Measurements from ENCODE around the gene STRIP2. TPM values are rescaled to one million over a fixed set of nuclear protein-coding genes. Genes with fewer than 3 reads are reported as not detected.
"Not testable (repeated sequence)": the region's sequence is repeated elsewhere in the genome, so short reads cannot be mapped to it uniquely, and the experiment has no call there.

The STRIP2 gene
- polyA plus RNA-seq, 3 donors = 3.0 to 5.4 (median 3.3) TPM

DNA sequence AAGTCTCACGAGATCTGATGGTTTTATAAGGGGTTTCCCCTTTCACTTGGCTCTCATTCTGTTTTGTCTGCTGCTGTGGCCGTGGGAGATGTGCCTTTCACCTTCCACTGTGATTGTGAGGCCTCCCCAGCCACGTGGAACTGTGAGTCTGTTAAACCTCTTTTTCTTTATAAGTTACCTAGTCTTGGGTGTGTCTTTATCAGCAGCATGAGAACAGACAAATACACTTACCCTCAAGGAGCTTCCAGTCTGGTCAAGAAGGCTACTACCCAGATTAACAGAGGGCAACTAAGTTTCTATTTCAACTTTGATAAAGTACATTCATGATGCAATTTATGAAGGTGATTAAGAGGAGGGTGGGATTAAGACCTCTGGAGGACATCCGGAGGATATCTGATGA, 81.1 kb downstream of the STRIP2 start:
- DNase-seq (ENCODE audit: extremely low read depth in 1 of 11, low read depth in 9 of 11, low spot score in 4 of 11) = no peak

DNA sequence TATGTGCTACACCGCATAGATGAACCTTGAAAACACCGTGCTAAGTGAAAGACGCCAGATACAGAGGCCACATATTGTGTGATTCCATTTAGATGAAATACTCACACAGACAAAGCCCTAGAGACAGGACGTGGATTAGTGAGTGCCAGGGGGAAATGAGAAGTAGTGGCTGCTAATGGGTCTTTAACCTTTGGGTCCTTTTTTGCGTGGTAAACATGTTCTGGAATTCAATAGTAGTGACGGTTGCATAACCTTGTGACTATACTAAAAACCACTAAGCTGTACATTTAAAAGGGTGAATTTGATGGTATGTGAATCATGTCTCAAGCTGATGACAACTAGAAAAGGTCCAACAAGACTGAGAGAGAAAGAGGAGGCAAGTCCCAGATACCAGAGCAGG, 83.7 kb downstream of the STRIP2 start:
- DNase-seq (ENCODE audit: extremely low read depth in 1 of 11, low read depth in 9 of 11, low spot score in 4 of 11) = no peak

DNA sequence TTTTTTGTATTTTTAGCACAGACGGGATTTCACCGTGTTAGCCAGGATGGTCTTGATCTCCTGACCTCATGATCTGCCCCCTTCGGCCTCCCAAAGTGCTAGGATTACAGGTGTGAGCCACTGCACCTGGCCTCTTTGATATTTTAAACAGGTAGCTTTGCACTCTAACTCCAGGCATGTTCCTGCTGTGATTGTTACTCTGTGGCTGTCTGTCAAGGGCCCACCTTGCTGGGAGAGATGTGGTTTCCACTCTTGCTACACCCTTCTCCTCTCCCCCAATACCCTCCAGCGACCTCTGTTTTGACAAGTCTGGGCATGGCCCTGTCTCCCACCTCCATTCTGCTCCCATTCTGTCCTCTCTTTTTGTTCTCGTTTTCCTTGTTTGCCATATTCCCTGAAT, 85.2 kb downstream of the STRIP2 start:
- no peak for DNase-seq (ENCODE audit: extremely low read depth in 1 of 11, low read depth in 9 of 11, low spot score in 4 of 11)

DNA sequence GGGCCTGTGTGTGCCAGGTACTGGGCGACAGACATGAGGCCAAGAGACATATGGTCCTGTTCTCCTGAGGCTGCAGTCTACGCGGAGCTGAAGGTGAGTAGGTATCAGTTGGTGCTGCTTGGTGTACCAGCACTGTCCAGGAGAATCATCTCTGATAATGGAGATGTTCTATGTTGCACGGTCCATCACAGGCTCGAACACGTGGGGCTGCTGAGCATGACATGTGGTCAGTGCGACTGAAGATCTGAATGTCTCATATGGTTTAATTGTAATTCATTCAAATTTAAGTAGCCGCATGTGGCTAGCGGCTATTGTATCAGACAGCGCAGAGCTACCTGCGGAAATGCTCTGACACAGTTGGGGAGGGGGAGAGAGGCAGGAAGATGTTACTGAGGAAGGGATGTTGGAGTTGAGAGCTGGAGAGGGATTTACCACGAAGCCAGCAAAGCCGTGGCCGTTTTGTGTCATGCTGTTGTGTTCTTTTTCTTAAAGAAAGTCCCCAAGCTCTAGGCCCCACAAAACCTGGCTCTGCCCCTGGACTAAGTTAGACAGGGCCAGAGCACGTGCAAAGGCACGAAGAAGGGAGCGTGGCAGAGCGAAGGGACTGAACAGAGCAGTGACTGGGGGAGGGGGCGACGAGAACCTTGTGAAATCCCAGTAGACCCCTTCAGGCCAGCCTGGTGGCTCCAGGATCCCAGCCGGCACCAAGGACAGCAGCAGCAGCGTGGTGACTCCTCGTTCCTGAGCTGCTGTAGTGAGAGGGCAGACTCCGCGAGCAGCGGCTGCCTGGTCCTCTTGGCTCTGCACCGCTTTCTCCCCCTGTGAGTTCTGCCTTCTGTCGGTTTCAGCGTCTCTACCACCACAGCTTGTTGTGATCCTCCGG, 88.1 kb downstream of the STRIP2 start:
- peak in 1 of 11 donors; percentile 0 for DNase-seq (ENCODE audit: extremely low read depth in 1 of 11, low read depth in 9 of 11, low spot score in 4 of 11)

DNA sequence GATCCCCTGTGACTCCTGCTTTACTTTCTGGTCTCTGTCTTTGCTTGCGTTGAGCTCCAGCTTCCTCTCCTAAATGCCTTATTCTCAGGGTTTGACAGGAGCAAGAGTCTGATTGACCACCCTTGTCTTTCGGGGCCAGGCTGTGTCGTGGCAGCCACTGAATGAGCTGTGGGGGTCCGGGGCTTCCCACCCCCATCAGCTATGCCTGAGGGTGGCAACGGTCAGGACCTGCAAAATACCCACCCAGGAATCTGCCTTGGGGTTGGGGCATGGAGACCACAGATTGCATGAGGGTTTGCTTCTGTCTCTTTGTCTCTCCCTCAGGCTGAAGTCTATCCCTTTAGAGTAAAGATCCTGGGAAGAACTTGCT, 88.7 kb downstream of the STRIP2 start:
- no peak for DNase-seq (ENCODE audit: extremely low read depth in 1 of 11, low read depth in 9 of 11, low spot score in 4 of 11)

GRCh38 chr7:129523924-129524323, 89.7 kb downstream of the STRIP2 start:
- no peak for DNase-seq (ENCODE audit: extremely low read depth in 1 of 11, low read depth in 9 of 11, low spot score in 4 of 11)

DNA sequence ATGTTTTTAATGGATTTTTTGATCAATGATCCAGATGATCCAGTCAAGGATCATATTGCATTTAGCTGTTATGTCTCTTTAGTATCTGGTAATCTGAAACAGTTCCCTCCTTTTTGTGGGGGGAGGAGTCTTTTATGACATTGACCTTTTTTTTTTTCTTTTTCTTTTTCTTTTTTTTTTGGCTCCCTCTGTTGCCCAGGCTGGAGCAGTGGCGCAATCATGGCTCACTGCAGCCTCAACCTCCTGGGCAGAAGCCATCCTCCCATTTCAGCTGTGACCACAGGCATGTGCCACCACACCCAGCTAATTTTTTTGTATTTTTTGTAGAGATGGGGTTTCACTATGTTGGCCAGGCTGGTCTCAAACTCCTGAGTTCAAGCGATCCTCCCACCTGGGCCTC, 90.2 kb downstream of the STRIP2 start:
- DNase-seq (ENCODE audit: extremely low read depth in 1 of 11, low read depth in 9 of 11, low spot score in 4 of 11) = not testable (repeated sequence)

GRCh38 chr7:129525225-129525862, 91.1 kb downstream of the STRIP2 start:
- no peak for DNase-seq (ENCODE audit: extremely low read depth in 1 of 11, low read depth in 9 of 11, low spot score in 4 of 11)

DNA sequence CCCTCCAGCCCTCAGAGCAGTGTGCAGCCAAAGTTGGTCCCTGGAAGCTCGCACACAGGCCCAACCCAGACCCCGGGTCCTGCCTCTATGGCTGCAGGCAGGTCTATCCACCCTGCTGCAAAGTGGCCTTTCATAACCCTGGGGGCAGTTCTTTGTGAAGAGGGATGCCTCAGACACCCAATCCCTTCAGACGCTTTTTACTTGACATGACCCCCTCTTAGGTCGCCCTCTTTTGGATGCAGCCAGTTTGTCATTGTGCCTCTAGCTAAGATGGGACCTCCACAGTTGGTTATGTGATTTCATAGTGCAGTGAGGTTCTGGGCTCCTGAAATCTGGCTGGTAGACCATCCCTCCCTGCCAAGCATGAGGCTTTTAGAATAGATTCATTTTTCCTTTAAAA, 95.4 kb downstream of the STRIP2 start:
- no peak for DNase-seq (ENCODE audit: extremely low read depth in 1 of 11, low read depth in 9 of 11, low spot score in 4 of 11)

DNA sequence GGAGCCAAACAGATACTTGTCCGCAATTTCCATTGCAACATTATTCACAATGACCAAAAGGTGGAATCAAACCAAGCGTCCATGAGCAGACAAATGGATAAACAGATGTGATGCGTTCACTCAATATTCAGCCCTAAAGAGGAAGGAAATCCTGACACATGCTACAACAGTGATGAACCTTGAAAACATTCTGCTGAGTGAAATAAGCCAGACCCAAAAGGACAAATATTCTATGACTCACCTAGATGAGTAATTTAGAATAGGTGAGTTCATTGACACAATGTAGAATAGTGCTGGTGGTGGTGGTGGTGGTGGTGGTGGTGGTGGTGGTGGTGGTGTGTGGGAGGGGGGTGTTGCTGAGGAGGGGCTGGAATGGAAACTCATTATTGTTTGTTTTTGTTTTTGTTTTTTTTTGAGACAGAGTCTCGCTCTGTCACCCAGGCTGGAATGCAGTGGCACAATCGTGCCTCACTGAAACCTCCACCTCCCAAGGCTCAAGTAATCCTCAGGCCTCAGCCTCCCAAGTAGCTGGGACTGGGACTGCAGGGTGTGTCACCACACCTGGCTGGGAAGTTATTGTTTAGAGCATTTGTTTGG, 96.7 kb downstream of the STRIP2 start:
- DNase-seq (ENCODE audit: extremely low read depth in 1 of 11, low read depth in 9 of 11, low spot score in 4 of 11) = no peak

DNA sequence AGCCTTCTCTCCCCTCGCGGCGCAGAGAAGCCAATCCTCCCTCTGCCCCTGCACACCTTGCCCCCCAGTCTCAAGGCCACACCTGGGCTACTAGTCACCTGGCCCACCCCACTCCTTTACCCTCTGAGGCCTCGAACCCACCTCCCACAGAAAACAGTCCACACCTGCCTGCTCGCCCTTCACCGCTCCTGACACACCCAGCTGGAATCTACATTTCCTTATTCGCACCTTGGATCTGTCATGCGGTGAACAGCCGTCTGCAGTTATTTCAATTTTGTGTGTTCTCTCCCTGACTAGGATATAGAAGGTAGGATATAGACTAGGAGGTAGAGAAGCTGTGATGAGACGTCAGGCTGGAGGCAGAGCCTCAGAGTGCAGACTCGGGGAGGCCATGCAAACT, 97.5 kb downstream of the STRIP2 start:
- no peak for DNase-seq (ENCODE audit: extremely low read depth in 1 of 11, low read depth in 9 of 11, low spot score in 4 of 11)

DNA sequence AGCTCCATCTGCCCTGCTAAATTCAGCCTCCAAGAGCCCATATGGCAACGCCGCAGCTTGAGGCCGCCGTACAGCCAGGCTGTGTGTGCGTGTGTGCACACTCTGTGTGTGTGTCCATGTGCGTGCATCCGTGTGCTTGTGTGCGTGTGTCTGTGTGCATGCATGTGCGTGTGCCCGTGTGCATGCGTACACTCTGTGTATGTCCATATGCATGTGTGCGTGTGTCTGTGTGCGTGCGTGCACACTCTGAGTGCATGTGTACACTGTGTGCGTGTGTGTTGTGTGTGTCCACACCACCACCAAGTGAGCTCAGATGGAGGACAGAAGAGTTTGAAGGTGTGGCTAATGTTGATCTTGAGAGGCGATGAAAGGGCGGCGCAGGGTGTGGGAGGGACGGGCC, 98.1 kb downstream of the STRIP2 start:
- no peak for DNase-seq (ENCODE audit: extremely low read depth in 1 of 11, low read depth in 9 of 11, low spot score in 4 of 11)

DNA sequence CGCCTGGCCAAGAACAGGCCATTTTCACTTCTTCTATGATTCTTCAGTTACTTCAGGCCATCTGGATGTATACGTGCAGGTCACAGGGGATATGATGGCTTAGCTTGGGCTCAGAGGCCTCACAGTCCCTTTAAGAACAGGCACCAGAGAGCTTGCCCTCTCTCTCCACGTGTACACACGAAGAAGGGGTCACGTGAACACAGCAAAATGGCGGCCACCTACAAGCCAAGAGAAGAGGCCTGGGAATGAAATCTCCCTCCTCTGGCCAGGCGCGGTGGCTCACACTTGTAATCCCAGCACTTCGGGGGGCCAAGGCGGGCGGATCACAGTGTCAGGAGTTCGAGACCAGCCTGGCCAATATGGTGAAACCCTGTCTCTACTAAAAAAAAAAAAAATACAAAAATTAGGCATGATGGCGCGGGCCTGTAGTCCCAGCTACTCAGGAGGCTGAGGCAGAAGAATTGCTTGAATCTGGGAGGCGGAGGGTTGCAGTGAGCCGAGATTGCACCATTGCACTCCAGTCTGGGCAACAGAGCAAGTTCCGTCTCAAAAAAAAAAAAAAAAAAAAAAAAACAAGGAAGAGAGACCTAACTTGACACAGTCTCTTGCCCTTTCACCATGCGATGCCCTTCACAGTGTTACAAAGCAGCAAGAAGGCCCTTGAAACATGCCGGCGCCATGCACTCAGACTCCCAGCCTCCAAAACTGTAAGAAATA, 100.5 kb downstream of the STRIP2 start:
- DNase-seq (ENCODE audit: extremely low read depth in 1 of 11, low read depth in 9 of 11, low spot score in 4 of 11) = not testable (repeated sequence)

GRCh38 chr7:129535896-129536295, 101.7 kb downstream of the STRIP2 start:
- DNase-seq (ENCODE audit: extremely low read depth in 1 of 11, low read depth in 9 of 11, low spot score in 4 of 11) = no peak

DNA sequence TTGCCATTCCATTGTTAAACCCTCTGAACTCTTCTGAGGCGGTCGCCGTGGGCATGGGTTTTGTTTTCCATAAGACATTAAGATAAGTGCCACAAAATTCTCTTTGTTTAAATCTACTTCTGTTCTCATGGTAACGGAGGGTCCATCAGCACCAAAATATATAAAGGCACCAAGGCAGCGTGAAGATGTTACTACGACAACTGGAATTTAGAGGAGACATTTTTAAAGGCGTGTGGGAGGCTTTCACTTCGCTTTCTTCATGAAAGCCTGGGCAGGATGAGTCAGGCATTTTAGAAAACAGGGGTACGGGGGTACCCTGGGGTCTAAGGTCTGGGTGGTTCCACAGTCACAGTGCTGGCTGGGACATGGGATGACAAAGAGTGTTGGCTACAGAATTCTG, 102.1 kb downstream of the STRIP2 start:
- DNase-seq (ENCODE audit: extremely low read depth in 1 of 11, low read depth in 9 of 11, low spot score in 4 of 11) = no peak

Other genes with a start within 250 kb of the STRIP2 start
- 100 to 1,000 TPM in 2 of 3 donors, 10 to 100 TPM in 1; 97.2 to 121 (median 106) TPM for gene SMO, start 245.8 kb upstream of the STRIP2 start, polyA plus RNA-seq (ENCODE audit: insufficient read length in 3 of 3)
- gene AHCYL2, start 209.4 kb upstream of the STRIP2 start, polyA plus RNA-seq (ENCODE audit: insufficient read length in 3 of 3) = 10 to 100 TPM; 25.6 to 35.0 (median 26.5) TPM
- 1 to 10 TPM; 2.4 to 3.4 (median 2.5) TPM for gene SMKR1, start 68.1 kb downstream of the STRIP2 start, polyA plus RNA-seq (ENCODE audit: insufficient read length in 3 of 3)
- gene NRF1, start 177.3 kb downstream of the STRIP2 start, polyA plus RNA-seq (ENCODE audit: insufficient read length in 3 of 3) = 10 to 100 TPM; 21.9 to 25.3 (median 23.6) TPM

Data from renal cortex interstitium (tissue), 11 donors.